OCI-M2 (cell line): ENCODE data around the gene PRPF31.

Source experiments
- DNase-seq: peaks from one replicate; lab custom pipeline; 2025; ENCODE audit not compliant: unreplicated experiment; lab: John Stamatoyannopoulos, UW

Gene PRPF31

DNA sequence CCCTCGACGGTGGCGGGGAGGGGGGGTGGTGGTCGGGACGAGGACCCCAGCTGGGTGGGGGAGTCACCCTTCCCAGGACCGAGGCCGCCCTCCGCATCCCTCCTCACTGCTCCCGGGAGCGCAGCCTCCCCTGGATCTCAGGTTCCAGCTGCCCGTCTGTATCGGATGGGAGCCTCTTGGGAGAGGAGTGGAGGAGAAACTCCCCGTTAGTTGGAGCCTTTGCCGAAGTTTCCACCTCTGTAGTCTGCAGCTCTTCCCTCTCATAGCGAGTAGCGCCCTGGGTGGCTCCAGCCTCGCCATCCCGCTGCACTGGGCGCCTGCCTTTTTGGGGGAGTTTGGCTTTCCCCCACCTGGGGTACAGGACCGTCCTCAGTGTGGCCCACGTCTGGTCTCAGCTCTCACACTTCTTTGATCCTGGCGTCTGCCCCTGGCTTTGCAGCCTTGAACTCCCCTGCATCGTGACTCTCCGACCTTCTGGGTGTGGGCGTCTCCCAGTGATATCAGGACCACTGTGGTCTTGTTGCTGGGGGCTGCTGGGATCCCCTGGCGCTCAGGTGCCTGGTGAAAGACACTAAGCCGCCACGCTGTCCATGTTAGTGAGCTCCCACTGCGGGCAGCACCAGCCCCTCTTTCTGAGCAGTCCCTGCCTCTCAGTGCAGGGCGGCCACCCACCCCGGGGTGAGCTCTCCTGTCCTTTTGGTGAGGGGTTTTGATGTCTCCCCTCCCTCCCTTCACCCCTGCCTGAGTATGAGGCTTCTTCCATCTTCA is 23.1 kb downstream of the PRPF31 start:
- DNase-seq: no peak

DNA sequence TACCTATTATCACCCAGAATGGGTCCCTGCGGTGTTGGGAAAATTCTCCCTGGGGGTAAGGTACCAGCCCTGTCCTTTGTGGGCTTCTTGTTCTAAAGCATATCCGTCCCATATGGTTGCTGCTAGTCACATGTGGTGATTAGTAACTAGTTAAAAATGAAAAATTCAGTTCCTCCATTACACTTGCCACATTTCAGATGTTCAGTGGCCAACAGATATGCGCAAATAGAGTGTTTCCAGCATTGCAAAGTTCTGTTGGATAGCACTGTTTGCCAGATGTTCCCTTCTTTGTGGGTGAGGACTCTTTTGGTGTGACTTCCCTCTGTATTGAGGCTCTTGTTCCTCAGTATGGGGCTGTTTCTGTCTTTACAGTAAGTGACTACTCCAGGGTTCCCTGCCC is 25.8 kb downstream of the PRPF31 start:
- no peak for DNase-seq

DNA sequence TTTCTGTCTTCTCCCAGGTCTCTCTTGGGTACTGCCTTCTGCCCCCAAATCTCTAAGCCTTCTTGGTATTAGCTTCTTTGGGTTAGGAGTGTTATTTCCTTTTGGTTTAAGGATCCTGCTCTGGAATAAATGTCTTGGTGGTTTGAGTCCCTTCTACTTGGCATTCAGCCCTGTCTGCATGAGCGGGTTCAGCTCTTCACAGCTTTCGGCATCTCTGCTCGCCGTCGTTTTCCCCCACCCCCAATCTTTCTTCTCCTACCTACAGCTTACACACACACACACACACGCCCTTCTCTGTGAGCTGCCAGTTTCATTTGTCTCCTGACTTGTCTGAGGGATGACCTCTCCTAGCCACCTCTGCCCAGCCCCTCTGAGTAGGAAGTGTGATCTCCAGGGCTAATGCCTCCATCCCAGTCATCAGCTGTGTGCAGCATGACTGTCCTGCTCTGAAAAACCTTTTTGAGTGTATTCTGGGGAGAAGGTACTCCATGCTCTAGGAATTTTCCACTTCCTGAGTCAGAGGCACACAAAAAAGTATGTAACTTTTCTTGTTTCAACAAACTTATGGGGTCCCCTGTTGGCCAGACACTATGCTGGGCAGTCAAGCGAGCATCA is 26.7 kb downstream of the PRPF31 start:
- DNase-seq: no peak

DNA sequence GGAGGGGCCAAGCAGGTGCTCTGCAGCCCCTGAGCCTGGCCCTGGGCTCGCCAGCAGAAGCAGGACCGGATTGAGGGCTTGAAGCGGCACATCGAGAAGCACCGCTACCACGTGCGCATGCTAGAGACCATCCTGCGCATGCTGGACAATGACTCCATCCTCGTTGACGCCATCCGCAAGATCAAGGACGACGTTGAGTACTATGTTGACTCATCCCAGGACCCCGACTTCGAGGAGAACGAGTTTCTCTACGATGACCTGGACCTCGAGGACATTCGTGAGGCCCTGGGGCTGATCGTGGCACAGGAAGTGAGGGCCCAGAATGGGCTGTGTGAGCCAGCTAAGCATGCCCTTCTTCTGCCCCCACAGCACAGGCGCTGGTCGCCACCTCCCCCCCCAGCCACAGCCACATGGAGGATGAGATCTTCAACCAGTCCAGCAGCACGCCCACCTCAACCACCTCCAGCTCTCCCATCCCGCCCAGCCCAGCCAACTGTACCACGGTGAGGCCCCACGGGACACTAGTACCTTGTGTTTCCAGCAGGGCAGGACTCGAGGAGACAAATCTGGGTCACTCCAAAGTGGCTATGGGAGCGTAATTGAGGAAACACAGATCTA is 30.1 kb downstream of the PRPF31 start:
- DNase-seq: no peak

DNA sequence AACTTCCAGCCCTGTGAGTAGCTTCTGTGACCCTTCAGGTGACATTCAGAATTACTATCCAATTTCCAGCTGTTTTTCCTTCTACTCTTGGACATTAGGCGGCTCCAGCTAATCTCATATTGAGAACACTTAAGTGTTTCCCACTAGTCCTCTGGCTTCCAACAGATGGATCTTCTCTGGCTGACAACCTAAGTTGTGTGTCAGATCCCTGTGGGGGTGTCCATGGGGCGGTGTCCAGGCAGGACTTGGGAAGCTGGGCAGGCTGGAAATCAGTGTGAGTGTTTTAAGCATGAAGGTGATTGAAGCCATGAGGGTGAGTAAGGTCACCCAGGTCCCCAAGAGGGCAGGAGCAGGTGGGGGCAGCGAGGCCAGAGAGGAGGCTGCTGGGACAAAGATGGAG is 32.1 kb downstream of the PRPF31 start:
- no peak for DNase-seq

DNA sequence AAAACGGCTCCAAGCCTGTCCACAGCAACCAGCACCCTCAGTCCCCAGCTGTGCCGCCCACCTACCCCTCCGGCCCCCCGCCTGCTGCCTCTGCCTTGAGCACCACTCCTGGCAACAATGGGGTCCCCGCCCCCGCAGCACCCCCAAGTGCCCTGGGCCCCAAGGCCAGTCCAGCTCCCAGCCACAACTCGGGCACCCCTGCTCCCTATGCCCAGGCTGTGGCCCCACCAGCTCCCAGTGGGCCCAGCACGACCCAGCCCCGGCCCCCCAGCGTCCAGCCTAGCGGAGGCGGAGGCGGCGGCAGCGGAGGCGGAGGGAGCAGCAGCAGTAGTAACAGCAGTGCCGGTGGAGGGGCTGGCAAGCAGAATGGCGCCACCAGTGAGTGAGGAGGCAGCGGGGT is 32.6 kb downstream of the PRPF31 start:
- DNase-seq: no peak

DNA sequence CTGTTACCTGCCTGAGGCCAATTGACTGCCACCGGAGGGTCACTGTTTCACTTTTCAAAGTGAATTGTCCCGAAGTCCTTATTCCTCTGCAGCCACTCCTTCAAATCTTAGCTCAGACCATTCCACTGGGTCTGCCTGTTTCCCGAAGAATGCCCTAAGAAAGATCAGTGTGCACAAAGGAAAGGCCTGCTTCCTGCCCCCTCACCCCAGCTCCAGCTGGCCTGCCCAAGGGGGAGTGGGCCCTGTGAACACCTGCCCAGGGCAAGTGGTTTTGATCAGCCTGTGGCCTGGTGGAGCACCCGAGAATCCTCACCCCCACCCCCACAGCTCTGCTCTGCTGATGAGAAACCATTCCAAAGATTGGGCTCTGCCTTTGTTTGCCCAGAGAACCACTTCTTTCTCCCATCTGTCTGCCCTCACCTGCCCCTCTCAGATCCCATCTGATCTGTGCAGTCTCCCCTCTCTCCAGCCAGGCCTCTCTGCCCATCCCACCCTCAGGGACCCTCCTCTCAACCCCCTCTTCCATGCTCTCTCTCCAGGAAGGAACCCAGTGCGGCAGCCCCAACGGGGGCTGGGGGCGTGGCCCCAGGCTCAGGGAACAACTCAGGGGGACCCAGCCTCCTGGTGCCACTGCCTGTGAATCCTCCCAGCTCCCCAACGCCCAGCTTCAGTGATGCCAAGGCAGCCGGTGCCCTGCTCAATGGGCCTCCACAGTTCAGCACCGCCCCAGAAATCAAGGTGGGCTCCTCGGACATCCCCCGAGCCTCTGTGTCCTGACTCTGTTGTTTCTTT is 33.7 kb downstream of the PRPF31 start:
- no peak for DNase-seq

DNA sequence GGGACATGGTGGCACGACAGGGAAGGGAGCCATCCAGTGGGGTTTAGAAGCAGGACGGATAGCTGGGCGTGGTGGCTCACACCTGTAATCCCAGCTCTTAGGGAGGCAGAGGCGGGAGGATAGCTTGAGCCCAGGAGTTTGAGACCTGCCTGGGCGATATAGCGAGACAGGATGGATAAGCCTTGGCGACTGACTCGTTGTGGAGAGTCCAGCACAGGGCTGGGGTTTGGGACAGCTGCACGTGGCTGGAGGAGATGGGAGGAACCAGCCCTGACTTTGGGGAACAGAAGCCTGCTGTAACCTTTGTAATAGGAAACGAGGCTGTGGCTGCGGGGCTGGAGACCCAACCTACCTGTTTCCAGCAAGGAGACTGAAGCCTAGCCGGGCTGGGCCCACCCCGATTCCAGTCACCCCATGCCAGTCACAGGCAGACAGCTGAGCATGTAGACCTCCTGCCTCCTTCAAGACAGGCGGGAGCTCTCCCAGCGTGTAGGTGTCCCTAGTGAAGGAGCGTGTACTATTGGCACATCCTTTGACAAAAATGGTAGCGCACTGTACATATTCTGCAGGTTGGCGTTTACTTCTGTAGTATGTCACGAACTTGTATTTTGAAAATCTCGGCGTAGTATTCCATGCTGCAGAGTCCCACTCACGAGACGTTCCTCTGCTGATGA is 35.9 kb downstream of the PRPF31 start:
- DNase-seq: no peak

DNA sequence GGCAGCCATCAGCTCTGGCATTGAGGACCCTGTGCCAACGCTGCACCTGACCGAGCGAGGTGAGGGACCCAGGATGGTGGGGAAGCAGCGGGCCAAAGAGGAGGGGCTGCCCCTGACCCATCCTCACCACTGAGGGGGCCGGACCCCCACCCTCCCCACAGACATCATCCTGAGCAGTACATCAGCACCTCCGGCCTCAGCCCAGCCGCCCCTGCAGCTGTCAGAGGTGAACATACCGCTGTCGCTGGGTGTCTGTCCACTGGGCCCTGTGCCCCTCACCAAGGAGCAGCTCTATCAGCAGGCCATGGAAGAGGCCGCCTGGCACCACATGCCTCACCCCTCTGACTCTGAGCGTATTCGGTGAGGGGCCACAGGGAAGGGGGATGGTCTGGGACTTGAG is 36.7 kb downstream of the PRPF31 start:
- no peak for DNase-seq

DNA sequence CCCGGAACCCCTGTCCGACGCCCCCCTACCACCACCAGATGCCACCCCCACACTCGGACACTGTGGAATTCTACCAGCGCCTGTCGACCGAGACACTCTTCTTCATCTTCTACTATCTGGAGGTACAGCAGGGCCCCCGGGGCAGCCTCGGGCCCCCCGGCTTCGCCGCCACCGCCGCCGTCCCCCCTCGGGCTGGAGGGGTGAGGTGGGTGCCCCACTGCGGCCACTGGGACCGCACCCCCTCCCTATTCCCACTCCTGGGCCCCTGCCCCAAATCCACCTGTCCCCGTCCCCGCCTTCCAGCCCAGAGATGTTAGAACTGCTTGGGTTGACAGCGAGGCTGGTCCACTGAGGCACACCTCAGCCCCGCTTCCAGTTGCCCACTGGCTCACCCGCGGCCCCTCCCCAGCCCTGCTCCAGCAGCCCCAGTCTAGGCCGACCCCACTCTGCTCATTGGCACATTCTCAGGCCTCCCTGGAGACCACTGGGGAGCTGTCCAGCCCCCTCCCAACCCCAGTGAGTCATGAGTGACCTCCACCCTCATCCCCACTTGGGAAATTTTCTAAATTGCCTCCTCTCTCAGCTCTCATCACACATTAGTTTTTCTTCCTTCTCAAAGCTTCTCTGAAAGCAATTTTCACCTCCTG is 37.4 kb downstream of the PRPF31 start:
- no peak for DNase-seq

DNA sequence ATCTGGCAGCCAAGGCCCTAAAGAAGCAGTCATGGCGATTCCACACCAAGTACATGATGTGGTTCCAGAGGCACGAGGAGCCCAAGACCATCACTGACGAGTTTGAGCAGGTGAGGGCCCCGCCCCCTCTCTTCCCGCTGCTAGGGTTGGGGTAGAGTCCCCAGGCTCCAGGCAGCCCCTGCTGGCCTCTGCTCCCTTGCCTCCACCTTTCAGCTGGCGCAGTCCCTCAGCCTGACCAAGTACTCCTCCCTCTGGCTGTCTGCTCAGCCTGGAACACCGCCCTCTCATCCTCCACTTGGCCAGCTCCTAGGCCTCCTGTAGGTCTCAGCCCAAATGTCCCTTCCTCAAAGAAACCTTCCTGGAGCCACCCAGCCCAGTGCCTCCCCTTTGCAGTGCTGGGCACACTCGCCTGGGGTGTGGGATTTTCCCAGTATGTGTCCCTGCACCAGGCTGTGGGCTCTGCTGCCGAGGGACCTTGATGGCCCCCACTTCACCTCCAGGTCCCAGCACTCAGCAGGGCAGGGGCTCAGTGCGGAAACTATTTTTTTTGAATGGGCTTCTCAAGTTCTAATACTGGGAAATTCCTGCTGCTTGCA is 38.3 kb downstream of the PRPF31 start:
- DNase-seq: no peak

DNA sequence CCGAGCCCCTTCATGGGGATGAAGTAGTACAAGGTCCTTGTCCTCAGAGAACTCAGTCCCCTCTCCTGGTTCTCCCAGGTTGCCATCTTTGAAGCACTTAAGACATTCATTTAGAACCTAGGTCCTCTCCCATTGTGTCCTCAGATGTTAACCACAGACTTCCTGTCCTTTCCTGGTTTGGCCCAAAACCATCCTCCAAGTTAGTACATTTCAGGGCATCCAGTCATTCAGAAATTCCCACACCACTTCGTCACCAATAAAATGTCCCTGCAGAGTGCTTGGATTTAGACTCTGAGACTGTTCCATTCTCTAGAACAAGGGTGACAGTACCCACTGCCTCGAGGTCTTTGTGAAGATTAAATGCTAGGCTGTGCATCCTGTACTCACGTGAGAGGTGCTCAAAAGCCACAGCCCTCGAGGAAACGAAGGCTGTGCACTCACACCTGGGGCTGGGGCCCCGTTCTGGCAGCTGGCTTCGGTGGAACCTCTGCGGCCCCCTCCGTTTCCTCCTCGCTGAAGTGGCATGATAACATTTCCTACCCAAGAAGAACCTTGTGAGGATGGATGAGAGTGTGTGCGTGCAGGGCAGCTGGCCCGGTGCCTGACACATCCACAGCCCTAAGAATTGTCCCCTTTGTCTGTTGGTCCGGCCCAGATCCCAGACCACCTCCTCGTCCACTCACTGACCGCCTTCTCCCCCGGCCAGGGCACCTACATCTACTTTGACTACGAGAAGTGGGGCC is 39.2 kb downstream of the PRPF31 start:
- DNase-seq: no peak

DNA sequence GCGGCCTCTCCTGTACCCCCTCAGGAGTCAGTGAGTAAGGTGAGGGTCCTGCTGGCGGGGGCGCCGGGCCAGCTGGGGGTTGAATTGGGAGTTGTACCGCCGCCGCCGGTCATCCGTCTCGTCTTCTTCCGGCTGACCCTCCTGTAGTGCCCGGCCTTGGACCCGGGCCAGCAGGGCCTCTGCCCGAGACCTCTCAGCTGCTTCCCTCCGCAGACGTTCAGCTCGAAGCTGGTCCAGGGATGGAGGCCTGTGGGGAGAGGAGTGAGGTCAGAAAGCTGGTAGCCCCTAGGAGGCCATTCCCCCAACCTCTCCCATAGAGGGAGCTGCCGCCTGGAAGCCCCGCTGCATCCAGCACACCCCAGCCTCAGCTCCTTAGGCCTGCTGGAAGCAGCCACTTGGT is 40.1 kb downstream of the PRPF31 start:
- DNase-seq: no peak

DNA sequence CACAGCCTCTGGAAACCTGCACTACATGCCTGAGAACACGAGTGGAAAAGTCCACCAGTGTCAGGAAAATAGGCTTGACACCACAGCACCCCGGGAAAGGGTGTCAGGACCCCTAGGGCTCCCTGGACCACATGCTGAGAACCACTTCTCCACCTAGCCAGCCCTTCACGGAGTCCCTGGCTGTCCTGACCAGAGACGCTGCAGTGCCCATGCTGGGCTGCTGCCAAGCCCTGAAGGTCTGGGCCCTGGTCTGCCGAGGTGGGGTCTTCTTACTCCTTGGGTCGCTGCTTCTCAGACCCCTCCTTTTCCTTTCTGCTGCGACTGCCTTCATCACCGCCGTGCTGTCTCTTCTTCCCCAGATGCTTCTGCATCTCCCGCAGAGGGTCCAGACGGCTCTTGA is 40.9 kb downstream of the PRPF31 start:
- DNase-seq: no peak

DNA sequence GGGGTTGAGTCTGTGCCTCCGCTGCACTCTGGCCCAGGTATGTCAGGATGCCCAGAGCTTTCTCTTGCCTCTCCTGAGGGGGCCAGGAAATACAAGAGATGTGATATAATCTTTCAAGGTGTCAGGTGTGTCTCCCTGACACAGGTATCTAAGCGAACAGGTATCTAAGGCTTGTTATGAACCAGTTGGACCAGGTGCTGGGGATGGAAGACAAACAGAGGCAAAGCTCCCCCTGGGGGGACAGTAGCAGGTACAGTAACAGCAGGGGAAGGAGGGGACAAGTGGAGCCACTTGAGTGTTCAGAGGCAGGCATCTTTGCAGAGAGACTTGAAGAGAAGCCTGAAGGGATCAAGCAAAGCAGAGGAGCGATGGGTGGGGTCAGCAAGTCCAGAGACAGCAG is 41.4 kb downstream of the PRPF31 start:
- no peak for DNase-seq

DNA sequence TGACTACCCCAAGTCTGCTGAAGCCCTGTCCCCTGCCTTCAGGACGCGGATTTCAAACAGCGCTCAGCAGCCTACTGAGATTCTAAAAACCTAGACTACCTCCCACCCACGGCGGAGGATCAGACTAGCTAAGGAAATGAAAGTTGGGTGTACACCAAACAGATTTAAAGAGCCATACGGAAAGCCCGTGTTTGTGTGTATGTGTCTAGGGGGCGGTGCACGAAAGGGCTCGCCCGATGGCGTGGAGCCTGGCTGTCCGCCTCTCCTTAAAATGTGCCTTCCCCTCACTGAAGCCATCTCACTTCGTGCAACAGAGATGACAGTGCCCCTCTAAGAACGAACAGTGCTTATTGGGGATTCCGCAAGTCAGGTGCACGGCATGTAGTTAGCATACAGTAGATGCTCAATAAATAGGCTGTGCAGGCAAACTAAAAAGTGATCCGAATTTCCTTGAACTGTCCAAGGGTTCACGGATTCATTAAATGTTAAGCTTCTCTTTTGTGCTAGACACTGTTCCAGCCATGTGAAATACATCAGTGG is 43.3 kb downstream of the PRPF31 start:
- no peak for DNase-seq

DNA sequence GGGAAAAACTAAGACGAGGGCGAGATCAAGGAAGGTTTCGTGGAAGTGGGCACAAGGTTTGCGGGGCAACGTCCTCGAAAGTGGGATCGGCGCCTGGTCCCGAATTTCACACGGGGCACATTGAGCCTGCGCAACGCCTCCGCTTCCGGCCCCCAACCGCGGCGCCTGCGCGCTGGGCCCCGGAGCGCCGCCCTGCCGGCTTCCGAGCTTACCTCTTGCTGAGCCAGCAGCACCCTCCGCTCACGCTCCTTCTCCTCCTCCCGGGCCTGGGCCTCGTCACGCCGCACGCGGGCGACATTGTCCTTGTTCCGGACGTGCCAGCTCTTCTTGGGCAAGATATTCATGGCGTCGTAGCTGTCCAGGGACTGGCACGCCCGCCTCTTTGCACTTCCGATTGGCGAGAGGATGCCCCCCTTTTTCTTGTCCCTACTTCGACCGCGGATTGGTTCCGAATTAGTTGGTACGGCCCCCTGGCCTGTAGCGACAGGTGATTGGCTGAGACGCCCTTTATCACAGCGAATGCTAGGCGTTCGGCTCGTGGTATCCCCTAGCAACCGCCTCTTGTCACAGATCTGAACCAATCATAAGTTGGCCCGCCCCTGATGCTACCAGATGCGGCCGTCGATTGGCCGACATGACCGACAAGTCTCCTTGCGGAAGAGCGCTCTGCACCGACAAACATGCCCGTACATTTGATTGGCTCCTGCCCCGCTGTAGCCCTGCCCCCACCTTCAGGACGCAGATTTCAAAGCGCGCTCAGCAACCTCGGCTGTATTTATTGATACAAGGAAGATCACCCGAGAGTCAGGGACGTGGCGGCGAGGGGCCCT is 44.0 kb downstream of the PRPF31 start, which contains the start of gene LENG1:
Gene LENG1, minus strand, starts transcription at position 370 of the 830 bp plus-strand sequence. Its CDS starts 26 bp downstream, at position 344.
- DNase-seq: peak; percentile 98

DNA sequence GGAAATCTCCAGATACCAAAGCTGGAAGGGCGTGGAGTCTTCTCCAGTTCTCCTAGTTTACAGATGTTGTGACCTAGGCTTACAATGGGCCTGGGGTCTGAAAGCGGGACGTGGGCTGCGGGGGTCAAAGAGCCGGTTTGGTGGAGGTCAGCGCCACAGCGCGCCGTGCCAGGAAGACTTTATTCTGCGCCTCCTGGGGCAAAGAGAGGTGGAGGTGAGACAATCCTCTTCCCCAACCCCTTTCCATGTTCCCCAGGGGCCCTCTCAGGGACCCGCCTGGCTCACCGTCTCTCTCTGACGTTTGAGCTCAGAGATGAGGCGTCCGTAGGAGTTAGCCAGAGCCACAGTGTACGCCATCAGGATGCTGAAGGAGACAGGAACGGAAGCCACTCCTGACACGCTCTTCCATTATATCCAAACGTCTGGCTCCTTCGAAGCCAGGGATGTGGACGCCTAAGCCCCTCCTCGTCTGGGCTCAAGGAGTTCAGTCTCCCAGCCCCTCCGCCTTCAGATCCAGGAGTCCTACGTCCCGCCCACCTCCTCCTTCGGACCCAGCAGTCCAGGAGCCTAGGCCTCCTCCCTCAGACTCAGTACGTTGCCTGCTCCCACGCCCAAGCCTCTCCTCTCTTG is 44.7 kb downstream of the PRPF31 start:
- DNase-seq: no peak
